ENCODE data around the gene GRHL1. TPM values are rescaled to one million over a fixed set of nuclear protein-coding genes. Genes with fewer than 3 reads are reported as not detected.

GRHL1 gene
- total and polyA plus RNA-seq, 2 donors (not counting 3 experiments of a cell fraction or from before 2014, with no cell fraction given): 0.37 to 1.1 TPM

- no peaks in the 10 kb centered on the region for H3K9me1 ChIP-seq (replicated peaks; ENCODE audit: control insufficient read depth, extremely low read depth, insufficient read depth, low read length)
- H3K9me3 ChIP-seq (replicated peaks; ENCODE audit: control insufficient read depth, insufficient read depth, low read length): no peaks in the 10 kb centered on the region
- no peaks in the 10 kb centered on the region for H4K20me1 ChIP-seq (replicated peaks; ENCODE audit: control insufficient read depth, extremely low read depth, insufficient read depth, low read length)
- BruUV-seq (replicated peaks): no TSS peak
- peaks cover 2% of the 10 kb centered on the region for H3K4me1 ChIP-seq (ENCODE audit: control insufficient read depth, extremely low read depth, insufficient read depth, low read length)
- intact Hi-C loops (cut with micrococcal nuclease): no loop called here
- ChIA-PET CTCF (no interaction called here), POLR2A (no interaction called here)
- H3K9ac ChIP-seq (replicated peaks; ENCODE audit: extremely low read depth, insufficient read depth, low read length): no peak overlapping the region
- H3K27me3 ChIP-seq (ENCODE audit: control insufficient read depth in 2 of 2, insufficient read depth in 2 of 2, low read length in 2 of 2): no peaks in the 10 kb centered on the region
- FAIRE-seq: no peak
- H3K27ac ChIP-seq (ENCODE audit: insufficient read depth, low read depth, low read length): no peak overlapping the region
- dilution Hi-C loops (cut with MboI; ENCODE audit: extremely low pct_ligation_motif_present, low sequenced_read_pairs): no loop called here
- H3K4me3 ChIP-seq (replicated peaks in 1 of 3; ENCODE audit: insufficient read depth in 1 of 3, low read depth in 1 of 3, low read length in 3 of 3): no peak overlapping the region
- H3K4me2 ChIP-seq (ENCODE audit: insufficient read depth, low read length): no peak overlapping the region
- no peak for DNase-seq (ENCODE audit: low read depth, low spot score)
- H3K36me3 ChIP-seq (ENCODE audit: control insufficient read depth in 2 of 2, extremely low read depth in 1 of 2, insufficient read depth in 2 of 2, low read length in 2 of 2): no peaks in the 10 kb centered on the region
- H2AFZ ChIP-seq (ENCODE audit: low read depth, low read length): no peak overlapping the region
- TF ChIP-seq POLR2A (IDR thresholded peaks at IDR 0.05; ENCODE audit: low read depth, low read length): no peak
- no peak for TF ChIP-seq POLR2AphosphoS5 (IDR thresholded peaks at IDR 0.05; ENCODE audit: insufficient read depth, low read depth, low read length)
- no peak for TF ChIP-seq MAX (IDR thresholded peaks at IDR 0.05; ENCODE audit: insufficient read depth, insufficient read length)
- TF ChIP-seq GATA2 (IDR thresholded peaks at IDR 0.05; ENCODE audit: insufficient read depth, insufficient read length, low read depth, low read length): no peak
- no peak for TF ChIP-seq FOS (IDR thresholded peaks at IDR 0.05; ENCODE audit: borderline replicate concordance, insufficient read depth, low read length)
- TF ChIP-seq MYC (IDR thresholded peaks at IDR 0.05; ENCODE audit: low read depth, low read length): no peak
- no peak for TF ChIP-seq EZH2 (IDR thresholded peaks at IDR 0.05; ENCODE audit: borderline replicate concordance, low read depth, low read length, severe bottlenecking)
- TF ChIP-seq JUN (IDR thresholded peaks at IDR 0.05; ENCODE audit: borderline replicate concordance, insufficient read depth, insufficient read length, low read depth): no peak
- TF ChIP-seq CTCF (IDR thresholded peaks at IDR 0.05; ENCODE audit: extremely low read depth in 1 of 2, insufficient read depth in 1 of 2, low read depth in 1 of 2, low read length in 2 of 2): no peak
- H3K79me2 ChIP-seq (ENCODE audit: control insufficient read depth, insufficient read depth, low read length): no peaks in the 10 kb centered on the region
Measured at GRCh38 chr2:9912468-9912867, 39.0 kb upstream of the GRHL1 start.

All from endothelial cell of umbilical vein (primary cell).